Smooth muscle cell (in vitro differentiated cells): ENCODE data around the gene ASTN2. TPM values are rescaled to one million over a fixed set of nuclear protein-coding genes. Genes with fewer than 3 reads are reported as not detected.

Source experiments
- DNase-seq: peaks from one replicate; lab custom pipeline; 2025; ENCODE audit not compliant: unreplicated experiment; lab: John Stamatoyannopoulos, UW
- H2AFZ ChIP-seq: fragments of 200-600 bp; sonication (generic); 2 replicates; pipeline ENCODE4 v1.6.0; 2016; ENCODE audit warnings: antibody characterized with exemption, low read depth, mild to moderate bottlenecking
- H3F3A ChIP-seq: fragments of 200-600 bp; sonication (generic); 2 replicates; pipeline ENCODE4 v1.6.0; 2017; ENCODE audit warnings: antibody characterized with exemption, low read depth
- H3K27ac ChIP-seq: fragments of 200-600 bp; sonication (generic); 2 replicates; pipeline ENCODE4 v1.5.1; 2016; ENCODE audit warnings: low read depth, mild to moderate bottlenecking
- H3K27me3 ChIP-seq: fragments of 200-600 bp; sonication (generic); 2 replicates; pipeline ENCODE4 v1.6.1; 2016; ENCODE audit warnings: low read depth, mild to moderate bottlenecking
- H3K36me3 ChIP-seq: fragments of 200-600 bp; sonication (generic); 2 replicates; pipeline ENCODE4 v1.5.1; 2016; ENCODE audit warnings: low read depth
- H3K4me1 ChIP-seq: fragments of 200-600 bp; sonication (generic); 2 replicates; pipeline ENCODE4 v1.5.1; 2016; ENCODE audit warnings: low read depth
- H3K4me2 ChIP-seq: fragments of 200-600 bp; sonication (generic); 2 replicates; pipeline ENCODE4 v1.6.0; 2016; ENCODE audit warnings: mild to moderate bottlenecking
- H3K4me3 ChIP-seq: fragments of 200-600 bp; sonication (generic); 2 replicates; pipeline ENCODE4 v1.5.1; 2016; ENCODE audit warnings: mild to moderate bottlenecking
- H3K79me2 ChIP-seq: fragments of 200-600 bp; sonication (generic); 2 replicates; pipeline ENCODE4 v1.6.0; 2016; ENCODE audit warnings: low read depth, mild to moderate bottlenecking
- H3K9ac ChIP-seq: fragments of 200-600 bp; sonication (generic); 2 replicates; pipeline ENCODE4 v1.6.0; 2016; ENCODE audit warnings: low read depth
- H3K9me3 ChIP-seq: fragments of 200-600 bp; sonication (generic); replicated peaks from 2 replicates; pipeline ENCODE4 v1.5.1; 2016; ENCODE audit warnings: low read depth
- H4K20me1 ChIP-seq: fragments of 200-600 bp; sonication (generic); 2 replicates; pipeline ENCODE4 v1.6.0; 2016; ENCODE audit warnings: low read depth
- CTCF ChIP-seq: fragments of 200-600 bp; sonication (generic); IDR thresholded peaks from 2 replicates; pipeline ENCODE4 v1.5.1; 2017; ENCODE audit warnings: borderline replicate concordance, mild to moderate bottlenecking, antibody characterized with exemption; ENCODE audit not compliant: insufficient read depth, poor library complexity, severe bottlenecking
- WGBS: methylation state at CpG from one replicate; pipeline ENCODE4 v1.1.7; 2016; ENCODE audit warnings: low lambda C conversion rate; 5-methylcytosine and 5-hydroxymethylcytosine counted together
- polyA plus RNA-seq: library from polyadenylated mRNA; unstranded; fragments of >200 nt; fragmentation: Nextera tagmentation; extraction: Ambion mirVana; gene quantifications from 2 replicates; pipeline ENCODE4 v1.2.1, GENCODE V29; 2016
- total RNA-seq: library from RNA; depleted of rRNA; stranded (reverse); fragments of >200 nt; gene quantifications from 2 replicates; pipeline ENCODE4 v1.2.3, GENCODE V29; 2014

The ASTN2 gene
- total and polyA plus RNA-seq, 2 experiments from 2014 or later = 6.5 to 6.7 TPM

GRCh38 chr9:117002686-117003085 is 412.2 kb downstream of the ASTN2 start:
- no peak for DNase-seq
- H3K27ac ChIP-seq = no peak overlapping the region
- H3K4me1 ChIP-seq = no peaks in the 10 kb centered on the region
- no peaks in the 10 kb centered on the region for H3K79me2 ChIP-seq
- H4K20me1 ChIP-seq = no peaks in the 10 kb centered on the region
- 83% methylated on average over 3 of the region's 3 CpGs for WGBS
- TF ChIP-seq CTCF = no peak
- no peaks in the 10 kb centered on the region for H3K36me3 ChIP-seq
- H3K4me3 ChIP-seq = no peak overlapping the region
- no peaks in the 10 kb centered on the region for H3K9me3 ChIP-seq
- no peak overlapping the region for H3K4me2 ChIP-seq
- H3K27me3 ChIP-seq = no peaks in the 10 kb centered on the region
- no peak overlapping the region for H2AFZ ChIP-seq
- no peaks in the 10 kb centered on the region for H3F3A ChIP-seq
- H3K9ac ChIP-seq = no peak overlapping the region

- Histone ChIP-seq H3K9me3 (no peaks in the 10 kb centered on the region), H3K36me3 (no peaks in the 10 kb centered on the region), H2AFZ (no peak overlapping the region), H4K20me1 (no peaks in the 10 kb centered on the region), H3F3A (no peaks in the 10 kb centered on the region), H3K9ac (no peak overlapping the region), H3K79me2 (no peaks in the 10 kb centered on the region), H3K27ac (no peak overlapping the region), H3K4me1 (no peaks in the 10 kb centered on the region), H3K4me2 (no peak overlapping the region), H3K27me3 (no peaks in the 10 kb centered on the region), H3K4me3 (no peak overlapping the region)
- DNase-seq = no peak
- TF ChIP-seq CTCF = no peak
These were observed 414.0 kb downstream of the ASTN2 start for GRCh38 chr9:117000834-117001233.

- TF ChIP-seq CTCF = no peak
- no peak overlapping the region for H2AFZ ChIP-seq
These were observed 414.6 kb downstream of the ASTN2 start for GRCh38 chr9:117000196-117000723.

GRCh38 chr9:116998305-116998704 is 416.6 kb downstream of the ASTN2 start:
- H3K4me2 ChIP-seq = no peak overlapping the region
- no peak for DNase-seq
- H3K9me3 ChIP-seq = no peaks in the 10 kb centered on the region
- TF ChIP-seq CTCF = no peak
- no peaks in the 10 kb centered on the region for H3K79me2 ChIP-seq
- no peaks in the 10 kb centered on the region for H3K27me3 ChIP-seq
- H3K4me3 ChIP-seq = no peak overlapping the region
- no peak overlapping the region for H2AFZ ChIP-seq
- H3K27ac ChIP-seq = no peak overlapping the region
- no peaks in the 10 kb centered on the region for H3F3A ChIP-seq
- H4K20me1 ChIP-seq = no peaks in the 10 kb centered on the region
- no peaks in the 10 kb centered on the region for H3K36me3 ChIP-seq
- H3K4me1 ChIP-seq = no peaks in the 10 kb centered on the region
- no peak overlapping the region for H3K9ac ChIP-seq

More at GRCh38 chr9:117000196-117000723, 414.6 kb downstream of the ASTN2 start:
- Histone ChIP-seq H3K4me1 (no peaks in the 10 kb centered on the region), H3K79me2 (no peaks in the 10 kb centered on the region), H3K27me3 (no peaks in the 10 kb centered on the region), H3K9ac (no peak overlapping the region), H3K36me3 (no peaks in the 10 kb centered on the region), H4K20me1 (no peaks in the 10 kb centered on the region), H3K4me3 (no peak overlapping the region), H3K4me2 (no peak overlapping the region), H3K9me3 (no peaks in the 10 kb centered on the region), H3F3A (no peaks in the 10 kb centered on the region), H3K27ac (no peak overlapping the region)
- WGBS = 93% methylated on average over 2 of the region's 2 CpGs
- no peak for DNase-seq
